HG03060 (cell line): ENCODE measurements around the gene PLAAT4.
A peak's percentile ranks its signal among the peaks of the same experiment; 100 is the strongest.
"Not testable (repeated sequence)": the region's sequence is repeated elsewhere in the genome, so short reads cannot be mapped to it uniquely, and the experiment has no call there.

ENCODE experiments used
- ATAC-seq: cut with Tn5 transposase; IDR thresholded peaks from one replicate; pipeline ENCODE4 v1.9.1; 2021; ENCODE audit warnings: low read depth, moderate number of reproducible peaks; ENCODE audit not compliant: unreplicated experiment

The PLAAT4 gene

GRCh38 chr11:63537293-63538101 lies 889 bp downstream of the PLAAT4 start:
- ATAC-seq, result no peak

- not testable (repeated sequence) for ATAC-seq
Observed at GRCh38 chr11:63542506-63542905, 5.9 kb downstream of the PLAAT4 start.

GRCh38 chr11:63543711-63544110 lies 7.1 kb downstream of the PLAAT4 start:
- no peak for ATAC-seq

- no peak for ATAC-seq
Observed at GRCh38 chr11:63547061-63547460, 10.5 kb downstream of the PLAAT4 start.

GRCh38 chr11:63548178-63548577 lies 11.6 kb downstream of the PLAAT4 start:
- ATAC-seq, result no peak

- ATAC-seq, result no peak
Observed at GRCh38 chr11:63549411-63549810, 12.8 kb downstream of the PLAAT4 start.

- ATAC-seq, result not testable (repeated sequence)
Observed at GRCh38 chr11:63550156-63550700, 13.6 kb downstream of the PLAAT4 start.

- no peak for ATAC-seq
Observed at GRCh38 chr11:63551091-63551888, 14.7 kb downstream of the PLAAT4 start.

GRCh38 chr11:63551889-63552266 lies 15.3 kb downstream of the PLAAT4 start:
- ATAC-seq, result no peak

GRCh38 chr11:63552921-63553320 lies 16.3 kb downstream of the PLAAT4 start:
- ATAC-seq, result no peak

GRCh38 chr11:63553759-63554158 lies 17.2 kb downstream of the PLAAT4 start:
- ATAC-seq, result no peak

GRCh38 chr11:63554877-63555223 lies 18.2 kb downstream of the PLAAT4 start:
- ATAC-seq, result no peak

GRCh38 chr11:63556404-63557013 lies 19.9 kb downstream of the PLAAT4 start:
- ATAC-seq, result no peak

GRCh38 chr11:63557570-63557969 lies 21.0 kb downstream of the PLAAT4 start:
- ATAC-seq, result no peak

GRCh38 chr11:63558459-63559157 lies 22.0 kb downstream of the PLAAT4 start:
- no peak for ATAC-seq

- no peak for ATAC-seq
Observed at GRCh38 chr11:63560506-63561180, 24.0 kb downstream of the PLAAT4 start.

- no peak for ATAC-seq
Observed at GRCh38 chr11:63563201-63564055, 26.8 kb downstream of the PLAAT4 start, which contains the start of gene PLAAT2. PLAAT2 (minus strand) TSS chr11:63563379; CDS start chr11:63563324, 55 bp downstream.

GRCh38 chr11:63564056-63564774 lies 27.6 kb downstream of the PLAAT4 start:
- ATAC-seq, result peak; percentile 26
